Naive thymus-derived CD8-positive, alpha-beta T cell (primary cell): Measurements from ENCODE around the gene SLC9B2. TPM values are rescaled to one million over a fixed set of nuclear protein-coding genes. Genes with fewer than 3 reads are reported as not detected.
A peak's percentile ranks its signal among the peaks of the same experiment; 100 is the strongest.

Experiments
- ATAC-seq, 2 donors: fragments of 150-1000 bp; cut with Tn5 transposase in 1 of 2; sonication (Bioruptor Pico), chemical (Tn5 transposase) in 1 of 2; 1 replicate in 1 of 2; 2 replicates in 1 of 2; pipeline ENCODE4 v1.10.0; 2021; ENCODE audit warnings: mild to moderate bottlenecking in 2 of 2, moderate library complexity in 2 of 2
- POLR2A ChIA-PET: fragments of 350-600 bp; sonication (Branson Sonifier 250); formaldehyde crosslinking; loops from one replicate; lab custom pipeline; 2021; ENCODE audit warnings: antibody characterized with exemption; lab: Charles Lee
- DNase-seq, 10 donors: peaks; one replicate each; pipeline versions ENCODE4 v3.0.0 to v3.0.0-alpha.2; 2020 to 2022
- H3K27ac Mint-ChIP-seq, 10 donors: one replicate each; pipeline ENCODE4 v1.8.0; 2020 to 2022; ENCODE audit warnings: mild to moderate bottlenecking in 10 of 10, mixed read lengths in 10 of 10, moderate library complexity in 4 of 10, inconsistent platforms in 1 of 10
- H3K27me3 Mint-ChIP-seq, 5 donors: one replicate each; pipeline ENCODE4 v1.8.0; 2021 to 2022; ENCODE audit warnings: mixed read lengths in 5 of 5
- H3K36me3 Mint-ChIP-seq, 3 donors: one replicate each; pipeline ENCODE4 v1.8.0; 2020 to 2022; ENCODE audit warnings: mixed read lengths in 3 of 3, mild to moderate bottlenecking in 2 of 3, inconsistent platforms in 1 of 3
- H3K4me1 Mint-ChIP-seq, 4 donors: one replicate each; pipeline ENCODE4 v1.8.0; 2021 to 2022; ENCODE audit warnings: mixed read lengths in 4 of 4
- H3K4me3 Mint-ChIP-seq, 10 donors: one replicate each; pipeline ENCODE4 v1.8.0; 2020 to 2022; ENCODE audit warnings: mild to moderate bottlenecking in 10 of 10, mixed read lengths in 10 of 10, moderate library complexity in 6 of 10, inconsistent platforms in 1 of 10
- H3K9me3 Mint-ChIP-seq, 9 donors: one replicate each; pipeline ENCODE4 v1.8.0; 2020 to 2022; ENCODE audit warnings: mixed read lengths in 9 of 9, mild to moderate bottlenecking in 3 of 9, inconsistent platforms in 1 of 9, moderate library complexity in 1 of 9
- polyA plus RNA-seq, 3 donors: library from polyadenylated mRNA; unstranded; fragments of 300-500 nt; fragmentation: Illumina TruSeq; gene quantifications; one replicate each; pipeline ENCODE4 v1.2.3, GENCODE V29; 2021
- total RNA-seq, 8 experiments: library from RNA in 2 of 8; stranded (reverse) in 2 of 8; gene quantifications; one replicate each; pipeline ENCODE4 v1.2.3 and lab custom pipeline; 2021 to 2026

The SLC9B2 gene
- total and polyA plus RNA-seq, 5 experiments from 2014 or later: 13.8 to 24.9 (median 15.1) TPM

DNA sequence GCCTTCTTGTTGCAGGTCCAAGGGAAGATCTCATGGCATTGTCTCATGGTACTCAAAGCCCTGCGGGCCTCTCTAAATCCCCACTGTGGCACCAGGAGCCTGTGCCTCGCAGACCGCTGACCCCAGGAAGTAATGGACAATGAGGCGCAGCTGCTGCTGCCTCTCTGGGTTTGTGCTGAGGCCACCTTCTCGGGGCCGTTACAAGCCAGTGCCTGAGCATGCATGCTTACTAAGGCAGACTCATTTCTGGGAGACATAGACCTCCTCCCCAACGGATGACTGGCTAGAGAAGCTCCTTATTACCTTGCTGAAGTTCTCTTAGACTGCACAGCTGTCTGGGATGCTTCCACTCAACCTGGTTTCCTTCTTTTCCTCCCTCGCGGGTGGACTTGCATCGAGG, 21.8 kb upstream of the SLC9B2 start:
- Mint-ChIP-seq H3K36me3 (peaks cover 0 to 4% (median 2%) of the 10 kb centered on the region in 3 donors), H3K4me3 (peak overlapping the region; percentile 56 to 98 (median 94)), H3K27me3 (peaks cover 0 to under 1% (median 0%) of the 10 kb centered on the region in 5 donors), H3K27ac (peak overlapping the region in 4 of 10 donors; percentile 14 to 90 (median 23)), H3K9me3 (no peaks in the 10 kb centered on the region), H3K4me1 (peaks cover 20 to 37% (median 34%) of the 10 kb centered on the region in 4 donors)
- POLR2A ChIA-PET: interaction anchor here (1.8 kb wide), 1 partner anchor 22 kb away, joined by 6 read pairs; the partner anchor contains the start of gene SLC9B2
- no peak for DNase-seq
- ATAC-seq: no peak

DNA sequence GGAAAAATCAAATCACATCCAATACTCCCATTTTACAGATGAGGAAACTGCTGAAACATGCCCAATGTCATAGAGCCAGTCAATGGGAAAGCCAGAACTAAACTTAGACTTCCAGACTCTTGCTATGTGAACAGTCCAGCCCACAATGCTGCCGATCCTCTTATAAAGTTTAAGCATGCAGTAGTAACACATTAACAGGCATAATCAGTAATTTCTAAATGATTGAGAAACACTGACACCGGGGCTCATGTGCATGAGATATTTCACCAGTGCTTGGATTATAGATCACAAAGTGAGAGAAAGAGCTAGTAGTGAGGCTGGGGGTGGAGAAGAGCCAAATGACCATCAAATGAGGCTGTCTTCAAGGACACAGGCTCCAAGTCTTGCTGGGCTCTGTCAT, 20.6 kb upstream of the SLC9B2 start:
- DNase-seq (no peak), ATAC-seq (no peak)
- Mint-ChIP-seq H3K4me1 (peaks cover 20 to 40% (median 38%) of the 10 kb centered on the region in 4 donors), H3K27ac (no peak overlapping the region), H3K27me3 (no peaks in the 10 kb centered on the region), H3K36me3 (peaks cover 0 to 15% (median 4%) of the 10 kb centered on the region in 3 donors), H3K9me3 (no peaks in the 10 kb centered on the region), H3K4me3 (peak overlapping the region in 1 of 10 donors; percentile 51)
- POLR2A ChIA-PET: no interaction called here

DNA sequence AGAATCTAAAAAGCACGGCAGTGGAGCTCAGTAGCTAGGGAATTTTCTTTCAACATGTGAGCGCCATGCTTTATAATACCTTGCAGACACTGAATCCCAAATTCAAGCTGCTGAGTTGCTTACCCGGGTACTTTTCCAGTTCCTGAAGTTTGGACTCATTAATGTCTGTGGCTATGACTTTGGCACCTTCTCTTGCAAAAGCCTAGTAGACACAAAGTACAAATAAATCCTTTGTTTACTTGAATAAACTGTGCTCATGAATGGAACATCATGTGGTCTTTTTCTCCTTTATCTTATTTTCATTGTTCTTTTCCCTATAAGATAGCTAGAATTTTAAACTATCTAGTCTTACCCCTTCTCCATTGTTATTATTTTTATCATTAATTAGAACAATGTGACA, 18.5 kb upstream of the SLC9B2 start:
- H3K36me3 Mint-ChIP-seq: peaks cover 0 to 32% (median 9%) of the 10 kb centered on the region in 3 donors
- H3K4me3 Mint-ChIP-seq: no peak overlapping the region
- ATAC-seq: no peak
- POLR2A ChIA-PET: no interaction called here
- no peak overlapping the region for H3K27ac Mint-ChIP-seq
- no peaks in the 10 kb centered on the region for H3K9me3 Mint-ChIP-seq
- peaks cover 22 to 47% (median 42%) of the 10 kb centered on the region in 4 donors for H3K4me1 Mint-ChIP-seq
- DNase-seq: no peak
- no peaks in the 10 kb centered on the region for H3K27me3 Mint-ChIP-seq

DNA sequence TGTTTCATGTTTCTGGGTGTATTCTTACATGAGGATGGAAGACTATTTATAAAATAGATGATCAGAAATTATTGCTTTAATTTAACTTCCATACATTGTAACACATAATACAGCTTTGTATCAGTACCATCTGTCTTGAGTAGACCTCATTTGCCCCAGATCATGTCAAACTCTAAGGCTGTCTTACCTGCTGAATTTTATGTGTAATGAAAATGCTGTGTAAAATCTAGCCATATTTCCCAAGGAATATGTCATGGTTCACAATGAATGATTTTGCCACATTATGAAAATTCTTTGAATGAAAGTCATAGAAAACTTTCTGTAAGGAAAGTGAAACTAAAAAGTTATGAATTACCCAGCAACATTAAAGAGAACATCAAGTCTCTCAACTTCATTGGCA, 15.7 kb upstream of the SLC9B2 start:
- DNase-seq (no peak), ATAC-seq (no peak)
- Mint-ChIP-seq H3K27me3 (no peaks in the 10 kb centered on the region), H3K4me1 (peaks cover 5 to 22% (median 15%) of the 10 kb centered on the region in 4 donors), H3K4me3 (no peak overlapping the region), H3K9me3 (no peaks in the 10 kb centered on the region), H3K27ac (peak overlapping the region in 1 of 10 donors; percentile 28), H3K36me3 (peaks cover under 1 to 58% (median 25%) of the 10 kb centered on the region in 3 donors)
- POLR2A ChIA-PET: interaction anchor here (1.4 kb wide), 1 partner anchor 12 kb away, joined by 4 read pairs; no protein-coding TSS in a partner anchor

DNA sequence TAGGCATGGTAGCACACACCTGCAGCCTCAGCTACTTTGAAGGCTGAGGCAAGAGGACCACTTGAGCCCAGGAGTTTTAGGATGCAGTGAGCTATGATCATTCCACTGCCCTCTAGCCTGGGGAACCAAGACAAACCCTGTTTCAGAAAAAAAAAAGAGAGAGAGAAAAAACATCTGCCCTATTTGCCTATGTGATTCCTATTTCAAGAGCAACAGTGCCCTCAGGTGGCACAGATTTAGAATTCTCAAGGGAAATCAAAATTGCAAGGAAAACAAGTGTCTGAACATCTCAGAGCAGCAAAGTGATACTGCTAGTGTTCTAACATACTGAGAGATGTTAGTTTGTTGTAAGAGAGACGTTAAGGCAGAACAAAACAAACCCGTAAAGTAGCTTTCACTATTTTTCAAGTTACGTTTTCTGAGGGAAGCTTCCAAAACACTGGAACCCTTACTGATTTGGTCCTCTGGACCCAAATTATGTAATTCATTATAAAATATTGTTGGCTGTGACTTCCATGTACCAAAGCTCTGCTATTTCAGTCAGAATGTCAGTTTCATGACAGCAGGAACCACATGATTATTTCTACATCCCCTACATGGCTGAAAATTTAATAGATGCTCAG, 15.2 kb upstream of the SLC9B2 start:
- H3K4me1 Mint-ChIP-seq: peaks cover 2 to 16% (median 10%) of the 10 kb centered on the region in 4 donors
- peak in 9 of 10 donors; percentile 19 to 68 (median 46) for DNase-seq
- peak; percentile 68 to 71 for ATAC-seq
- no peaks in the 10 kb centered on the region for H3K9me3 Mint-ChIP-seq
- no peaks in the 10 kb centered on the region for H3K27me3 Mint-ChIP-seq
- peak overlapping the region in 1 of 10 donors; percentile 13 for H3K4me3 Mint-ChIP-seq
- peak overlapping the region in 1 of 10 donors; percentile 39 for H3K27ac Mint-ChIP-seq
- POLR2A ChIA-PET: interaction anchor here (1.4 kb wide), 1 partner anchor 12 kb away, joined by 4 read pairs; no protein-coding TSS in a partner anchor
- peaks cover 6 to 64% (median 30%) of the 10 kb centered on the region in 3 donors for H3K36me3 Mint-ChIP-seq

DNA sequence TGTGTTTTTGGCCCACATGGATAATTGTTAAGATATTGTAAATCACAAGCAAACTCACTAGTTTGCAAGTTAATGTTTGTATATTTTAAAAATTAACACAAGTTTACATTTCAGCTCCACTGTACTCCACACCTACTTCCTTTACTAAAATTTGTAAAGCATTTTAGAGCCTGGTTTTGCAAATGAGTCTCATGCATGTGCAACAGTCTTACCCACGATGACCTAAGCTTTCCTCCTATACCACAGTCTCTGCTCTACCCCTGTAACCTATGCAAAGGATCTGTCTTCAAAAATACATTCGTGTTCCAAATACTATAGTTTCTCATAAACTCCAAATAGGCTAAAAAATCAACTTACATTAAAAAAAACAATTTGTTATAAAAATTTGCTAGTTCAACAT, 12.9 kb upstream of the SLC9B2 start:
- no peaks in the 10 kb centered on the region for H3K9me3 Mint-ChIP-seq
- DNase-seq (no peak), ATAC-seq (no peak)
- H3K4me1 Mint-ChIP-seq: peaks cover 1 to 16% (median 6%) of the 10 kb centered on the region in 4 donors
- H3K4me3 Mint-ChIP-seq: no peak overlapping the region
- POLR2A ChIA-PET: no interaction called here
- no peaks in the 10 kb centered on the region for H3K27me3 Mint-ChIP-seq
- peaks cover 6 to 81% (median 43%) of the 10 kb centered on the region in 3 donors for H3K36me3 Mint-ChIP-seq
- H3K27ac Mint-ChIP-seq: no peak overlapping the region

DNA sequence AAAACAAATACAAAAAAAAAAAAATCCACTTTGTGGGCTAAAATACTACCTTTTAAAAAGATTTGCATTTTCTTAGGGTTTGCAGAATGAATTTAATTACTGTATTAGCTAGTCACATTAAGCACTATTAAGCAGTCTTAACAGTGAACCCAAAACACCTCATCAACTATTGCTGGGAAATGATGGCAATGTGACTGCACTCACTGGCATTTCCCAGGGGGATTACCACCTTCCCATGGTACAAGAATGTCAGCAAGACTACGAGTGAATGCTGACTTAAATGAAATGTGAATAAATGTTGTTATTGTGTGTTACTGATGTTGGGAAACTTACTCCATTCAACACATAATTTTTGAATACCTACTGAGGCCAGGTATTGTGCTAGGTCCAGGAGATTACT, 10.0 kb upstream of the SLC9B2 start:
- no peak for DNase-seq
- Mint-ChIP-seq H3K27me3 (no peaks in the 10 kb centered on the region), H3K36me3 (peaks cover 6 to 71% (median 45%) of the 10 kb centered on the region in 3 donors), H3K4me1 (peaks cover 0 to 2% (median under 1%) of the 10 kb centered on the region in 4 donors), H3K27ac (no peak overlapping the region), H3K4me3 (no peak overlapping the region), H3K9me3 (no peaks in the 10 kb centered on the region)
- no peak for ATAC-seq
- POLR2A ChIA-PET: no interaction called here

DNA sequence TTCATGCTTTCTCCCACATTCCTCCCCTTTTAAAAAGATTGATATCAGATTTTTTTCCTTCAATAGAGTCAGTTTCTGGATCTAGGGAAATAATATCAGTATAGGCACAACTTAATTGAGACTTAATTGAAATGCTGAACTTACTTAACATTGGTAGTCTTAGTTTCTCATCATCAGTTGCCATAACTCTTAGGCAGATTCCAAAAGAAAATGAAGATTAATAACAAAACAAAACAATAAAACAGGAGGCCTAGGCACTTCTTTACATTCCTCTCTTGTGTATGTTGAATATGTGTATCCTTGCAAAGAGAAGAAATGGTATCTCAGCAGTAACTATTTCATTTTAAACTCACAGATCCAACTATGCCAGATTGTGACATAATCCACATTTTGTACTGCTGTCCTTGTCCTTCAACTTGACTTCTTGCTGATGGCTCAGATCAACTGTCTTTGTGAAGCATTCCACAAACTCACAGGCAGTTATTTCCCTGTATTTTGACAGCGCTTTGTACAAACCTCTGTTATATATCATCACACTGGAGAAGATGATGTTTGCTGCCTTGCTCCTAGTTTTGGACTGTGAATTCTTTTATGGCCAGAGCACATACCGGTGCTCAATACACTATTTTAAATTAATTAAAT, 9.1 kb upstream of the SLC9B2 start:
- POLR2A ChIA-PET: no interaction called here
- Mint-ChIP-seq H3K9me3 (no peaks in the 10 kb centered on the region), H3K4me1 (peaks cover 0 to 2% (median 0%) of the 10 kb centered on the region in 4 donors), H3K27me3 (no peaks in the 10 kb centered on the region), H3K4me3 (no peak overlapping the region), H3K27ac (no peak overlapping the region), H3K36me3 (peaks cover 6 to 69% (median 45%) of the 10 kb centered on the region in 3 donors)
- DNase-seq: no peak
- no peak for ATAC-seq

DNA sequence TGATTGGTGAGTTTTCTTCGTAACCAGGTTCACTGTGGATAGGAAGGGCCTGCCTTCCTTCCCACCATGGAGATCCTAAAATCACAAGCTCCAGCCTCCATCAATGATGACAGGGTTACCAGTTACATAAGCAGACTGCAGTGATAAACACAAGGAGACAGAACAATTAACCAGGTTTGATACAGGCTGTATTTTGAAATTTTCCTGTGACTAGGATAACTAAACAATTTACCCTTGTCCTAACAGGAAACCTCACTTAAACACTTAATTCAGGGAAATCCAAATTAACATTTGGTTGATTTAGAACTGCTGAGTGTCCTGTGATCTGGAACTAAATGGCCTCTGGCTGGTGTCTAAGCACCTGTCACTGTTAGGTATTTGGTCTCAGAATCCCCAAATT, 3.1 kb upstream of the SLC9B2 start:
- Mint-ChIP-seq H3K4me1 (peaks cover 12 to 35% (median 28%) of the 10 kb centered on the region in 4 donors), H3K36me3 (peaks cover 0 to 16% (median 6%) of the 10 kb centered on the region in 3 donors), H3K27ac (peak overlapping the region in 7 of 10 donors; percentile 5 to 72 (median 45)), H3K4me3 (no peak overlapping the region), H3K27me3 (no peaks in the 10 kb centered on the region), H3K9me3 (no peaks in the 10 kb centered on the region)
- POLR2A ChIA-PET: interaction anchor here (1.4 kb wide), 1 partner anchor 12 kb away, joined by 4 read pairs; no protein-coding TSS in a partner anchor
- DNase-seq (no peak), ATAC-seq (no peak)

DNA sequence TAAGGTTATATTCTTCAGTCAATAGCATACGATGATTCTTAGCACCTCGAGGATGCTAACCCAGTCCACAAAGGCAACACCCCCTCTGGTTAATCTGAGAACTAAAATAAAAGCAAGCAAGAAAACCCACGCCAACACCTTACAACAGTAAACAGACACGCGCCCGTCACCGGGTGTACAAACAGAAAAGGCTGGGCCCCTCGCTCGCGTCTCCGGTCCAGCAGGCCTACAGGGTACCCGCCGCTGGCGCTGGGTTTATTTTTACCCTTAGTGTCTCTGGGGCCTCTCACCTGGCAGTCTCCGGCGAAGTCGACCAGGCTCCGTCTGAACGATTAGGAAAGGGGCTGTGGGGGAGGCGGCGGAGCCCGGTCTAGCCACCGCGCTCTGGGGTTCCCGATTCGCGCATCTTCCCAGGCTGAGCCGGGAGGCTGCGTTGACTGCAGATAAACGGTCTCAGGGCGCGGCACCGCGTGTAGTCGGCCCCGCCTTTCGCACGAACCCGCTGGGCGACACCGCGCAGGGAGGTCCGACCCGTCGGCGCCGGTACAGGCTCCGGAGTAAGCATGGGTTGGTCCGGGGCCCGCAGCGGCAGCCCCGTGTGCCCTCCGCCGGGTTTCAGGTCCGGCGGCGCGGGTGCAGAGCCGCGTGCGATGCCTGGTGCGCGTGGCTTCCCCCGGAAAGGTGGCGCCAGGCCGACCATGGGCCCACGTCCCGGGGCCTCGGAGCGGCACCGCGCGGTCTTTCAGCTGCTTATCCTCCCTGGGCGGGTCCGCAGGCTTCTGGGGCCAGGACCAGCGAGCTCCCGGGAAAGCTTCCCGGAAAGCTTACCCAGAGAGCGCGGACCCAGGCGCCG, 441 bp downstream of the SLC9B2 start:
- H3K27me3 Mint-ChIP-seq: no peaks in the 10 kb centered on the region
- H3K36me3 Mint-ChIP-seq: peaks cover 0 to 12% (median 0%) of the 10 kb centered on the region in 3 donors
- peak; percentile 74 to 80 for ATAC-seq
- POLR2A ChIA-PET: interaction anchor here (0.8 to 2.3 kb wide), 9 partner anchors 23 to 645 kb away, joined by 3 to 16 read pairs (median 4); partner anchors contain the start of genes BDH2, CISD2, SLC9B1 and UBE2D3
- peak overlapping the region; percentile 85 to 99 (median 98) for H3K4me3 Mint-ChIP-seq
- no peaks in the 10 kb centered on the region for H3K9me3 Mint-ChIP-seq
- peak overlapping the region; percentile 94 to 99 (median 99) for H3K27ac Mint-ChIP-seq
- peak; percentile 37 to 82 (median 72) for DNase-seq
- peaks cover 18 to 49% (median 48%) of the 10 kb centered on the region in 4 donors for H3K4me1 Mint-ChIP-seq

DNA sequence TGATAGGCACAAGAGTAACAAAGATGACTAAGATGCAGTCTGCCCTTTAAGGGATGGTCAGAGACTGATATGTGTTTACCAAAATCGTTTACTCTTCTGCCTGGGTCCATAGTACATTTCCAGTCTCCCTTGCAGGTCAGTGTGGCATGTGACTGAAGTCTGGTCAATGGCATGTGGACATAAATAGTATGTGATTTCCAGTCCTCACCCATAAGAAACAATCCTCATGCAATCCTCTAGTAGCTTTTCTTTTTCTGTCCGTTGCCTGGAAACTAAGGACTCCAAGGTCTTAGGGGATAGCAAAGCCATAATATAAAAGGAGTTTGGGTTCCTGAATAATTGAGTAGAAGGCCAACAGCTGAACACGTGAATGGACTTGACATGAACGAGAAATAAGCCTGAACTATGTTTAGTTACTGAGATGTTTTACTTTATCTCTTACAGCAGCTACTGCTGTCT, 1.1 kb downstream of the SLC9B2 start:
- POLR2A ChIA-PET: interaction anchor here (0.8 to 2.3 kb wide), 5 partner anchors 24 to 645 kb away, joined by 3 to 16 read pairs (median 3); partner anchors contain the start of genes BDH2, CISD2, SLC9B1 and UBE2D3
- peaks cover 0 to 7% (median 0%) of the 10 kb centered on the region in 3 donors for H3K36me3 Mint-ChIP-seq
- DNase-seq (peak in 1 of 10 donors; percentile 5), ATAC-seq (no peak)
- no peaks in the 10 kb centered on the region for H3K9me3 Mint-ChIP-seq
- H3K4me3 Mint-ChIP-seq: peak overlapping the region; percentile 85 to 99 (median 97)
- H3K27me3 Mint-ChIP-seq: no peaks in the 10 kb centered on the region
- H3K4me1 Mint-ChIP-seq: peaks cover 18 to 53% (median 49%) of the 10 kb centered on the region in 4 donors
- H3K27ac Mint-ChIP-seq: peak overlapping the region; percentile 94 to 99 (median 99)
